Measurements from ENCODE around the gene SF3B3. TPM values are rescaled to one million over a fixed set of nuclear protein-coding genes. Genes with fewer than 3 reads are reported as not detected.

SF3B3 gene
- polyA plus RNA-seq, 1 of the 3 experiments (the other 2 are of a cell fraction), result 81.7 TPM

GRCh38 chr16:70571623-70572022, 48.0 kb downstream of the SF3B3 start:
- Histone ChIP-seq H3K27ac (ENCODE audit: low read depth in 2 of 2, low read length in 1 of 2) (peak overlapping the region in 1 of 2 experiments; percentile 71; a peak in 1 of 4 replicates), H3K9me2 (no peaks in the 10 kb centered on the region), H3K36me3 (replicated peaks in 1 of 2; ENCODE audit: control insufficient read depth in 1 of 2, insufficient read depth in 2 of 2, low read length in 1 of 2) (peaks cover 59 to 71% of the 10 kb centered on the region in 2 experiments), H3K4me1 (ENCODE audit: control insufficient read depth in 1 of 2, insufficient read depth in 2 of 2, low read depth in 1 of 2, low read length in 1 of 2) (peaks cover 0 to 26% of the 10 kb centered on the region in 2 experiments; a peak in 3 of 4 replicates), H4K20me1 (ENCODE audit: insufficient read depth) (peaks cover 21% of the 10 kb centered on the region), H3K9ac (no peak overlapping the region), H3F3A (replicated peaks; ENCODE audit: insufficient read depth) (peaks cover 49% of the 10 kb centered on the region), H3K4me2 (no peak overlapping the region), H3K4me3 (ENCODE audit: low read depth in 2 of 2, low read length in 1 of 2) (no peak overlapping the region), H2AFZ (ENCODE audit: low read depth) (no peak overlapping the region), H3K9me3 (no peaks in the 10 kb centered on the region), H3K27me3 (ENCODE audit: insufficient read depth) (no peaks in the 10 kb centered on the region), H3K79me2 (ENCODE audit: insufficient read depth) (peaks cover 9% of the 10 kb centered on the region; the same call in 1 of the 2 replicates)
- TF ChIP-seq EP300 (IDR thresholded peaks at IDR 0.05; ENCODE audit: borderline replicate concordance in 1 of 2, low read depth in 1 of 2, low read length in 1 of 2) (no peak), POLR2AphosphoS5 (IDR thresholded peaks at IDR 0.05; ENCODE audit: low read depth, low read length) (no peak), ELF1 (IDR thresholded peaks at IDR 0.05) (no peak), TCF12 (IDR thresholded peaks at IDR 0.05) (no peak), RXRA (IDR thresholded peaks at IDR 0.05; ENCODE audit: borderline replicate concordance, low read depth) (no peak), FOSL2 (IDR thresholded peaks at IDR 0.05; ENCODE audit: borderline replicate concordance, low read depth) (no peak), NFIC (IDR thresholded peaks at IDR 0.05; ENCODE audit: borderline replicate concordance) (no peak), FOXM1 (IDR thresholded peaks at IDR 0.05; ENCODE audit: low read depth) (no peak), SMC3 (IDR thresholded peaks at IDR 0.05; ENCODE audit: low read depth, low read length) (no peak), YY1 (IDR thresholded peaks at IDR 0.05; ENCODE audit: low read depth) (no peak), SIN3A (IDR thresholded peaks at IDR 0.05; ENCODE audit: borderline replicate concordance, low read depth, low read length) (no peak)
- DNase-seq, result no peak
- ChIA-PET CTCF (interaction anchor here (1.0 to 1.3 kb wide), 2 partner anchors 9 to 42 kb away, joined by 3 read pairs; no protein-coding TSS in a partner anchor), POLR2A (no interaction called here)
- 98% methylated on average over 8 of the region's 8 CpGs for WGBS (ENCODE audit: low lambda C conversion rate)

- Histone ChIP-seq H3K36me3 (replicated peaks in 1 of 2; ENCODE audit: control insufficient read depth in 1 of 2, insufficient read depth in 2 of 2, low read length in 1 of 2) (peaks cover 56 to 65% of the 10 kb centered on the region in 2 experiments), H3F3A (replicated peaks; ENCODE audit: insufficient read depth) (peaks cover 47% of the 10 kb centered on the region), H3K4me1 (ENCODE audit: control insufficient read depth in 1 of 2, insufficient read depth in 2 of 2, low read depth in 1 of 2, low read length in 1 of 2) (peaks cover 0 to 32% of the 10 kb centered on the region in 2 experiments; a peak in 3 of 4 replicates), H3K9ac (no peak overlapping the region), H3K79me2 (ENCODE audit: insufficient read depth) (peaks cover 6% of the 10 kb centered on the region; the same call in 1 of the 2 replicates), H3K4me3 (ENCODE audit: low read depth in 2 of 2, low read length in 1 of 2) (no peak overlapping the region), H3K27ac (ENCODE audit: low read depth in 2 of 2, low read length in 1 of 2) (peak overlapping the region; percentile 36 to 71; a peak in 3 of 4 replicates), H2AFZ (ENCODE audit: low read depth) (no peak overlapping the region), H3K9me2 (no peaks in the 10 kb centered on the region), H3K4me2 (no peak overlapping the region; the same call in 1 of the 2 replicates), H3K9me3 (no peaks in the 10 kb centered on the region), H3K27me3 (ENCODE audit: insufficient read depth) (no peaks in the 10 kb centered on the region), H4K20me1 (ENCODE audit: insufficient read depth) (peaks cover 21% of the 10 kb centered on the region)
- POLR2A ChIA-PET, result no interaction called here
- CTCF ChIA-PET, result interaction anchor here (1.4 to 3.0 kb wide), 2 partner anchors 67 to 81 kb away, joined by 3 to 11 read pairs; no protein-coding TSS in a partner anchor
- no peak for DNase-seq
- 86% methylated on average over 5 of the region's 5 CpGs for WGBS (ENCODE audit: low lambda C conversion rate)
- no peak for TF ChIP-seq USF2 (IDR thresholded peaks at IDR 0.05; ENCODE audit: borderline replicate concordance, low read depth, low read length)
- TF ChIP-seq YY1 (IDR thresholded peaks at IDR 0.05; ENCODE audit: low read depth), result no peak
- no peak for TF ChIP-seq EZH2phosphoT487 (IDR thresholded peaks at IDR 0.05; ENCODE audit: borderline replicate concordance, low read depth)
- TF ChIP-seq EP300 (IDR thresholded peaks at IDR 0.05; ENCODE audit: borderline replicate concordance in 1 of 2, low read depth in 1 of 2, low read length in 1 of 2), result no peak
- no peak for TF ChIP-seq FOSL2 (IDR thresholded peaks at IDR 0.05; ENCODE audit: borderline replicate concordance, low read depth)
- TF ChIP-seq RCOR1 (IDR thresholded peaks at IDR 0.05; ENCODE audit: low read length), result no peak
- TF ChIP-seq CHD2 (IDR thresholded peaks at IDR 0.05; ENCODE audit: low read length, partially characterized antibody), result no peak
- TF ChIP-seq USF1 (IDR thresholded peaks at IDR 0.05; ENCODE audit: borderline replicate concordance, low read depth), result no peak
- TF ChIP-seq MEF2A (IDR thresholded peaks at IDR 0.05; ENCODE audit: borderline replicate concordance, low read depth), result no peak
- no peak for TF ChIP-seq MXI1 (IDR thresholded peaks at IDR 0.05; ENCODE audit: low read depth, low read length)
- TF ChIP-seq TAF1 (IDR thresholded peaks at IDR 0.05; ENCODE audit: borderline replicate concordance, low read depth, low read length), result no peak
- TF ChIP-seq IRF3 (IDR thresholded peaks at IDR 0.05; ENCODE audit: low read depth, low read length), result no peak
- no peak for TF ChIP-seq MAX (IDR thresholded peaks at IDR 0.05; ENCODE audit: low read depth)
- no peak for TF ChIP-seq FOXM1 (IDR thresholded peaks at IDR 0.05; ENCODE audit: low read depth)
- TF ChIP-seq SIN3A (IDR thresholded peaks at IDR 0.05; ENCODE audit: borderline replicate concordance, low read depth, low read length), result no peak
- TF ChIP-seq ELF1 (IDR thresholded peaks at IDR 0.05), result no peak
- no peak for TF ChIP-seq RAD21 (IDR thresholded peaks at IDR 0.05; ENCODE audit: low read length)
These were observed 48.7 kb downstream of the SF3B3 start for GRCh38 chr16:70572050-70572925.

Measured in SK-N-SH (cell line).